HAP-1 (cell line): ENCODE results near the gene PLD1.

Experiments
- DNase-seq, 2 experiments: peaks; one replicate each; pipeline ENCODE4 v3.0.0-alpha.2; 2016 to 2020; ENCODE audit warnings: low spot score in 2 of 2
- H3K27me3 ChIP-seq: fragments of 250-450 bp; sonication (Bioruptor Pico); 2 replicates; pipeline ENCODE4 v1.5.1; 2020; ENCODE audit warnings: low read depth, mild to moderate bottlenecking, moderate library complexity
- H3K36me3 ChIP-seq: fragments of 250-450 bp; sonication (Bioruptor Pico); replicated peaks from 2 replicates; pipeline ENCODE4 v1.5.1; 2020; ENCODE audit warnings: mild to moderate bottlenecking
- H3K4me1 ChIP-seq: fragments of 250-450 bp; sonication (Bioruptor Pico); 2 replicates; pipeline ENCODE4 v1.5.1; 2020; ENCODE audit warnings: mild to moderate bottlenecking
- H3K4me3 ChIP-seq: fragments of 250-450 bp; sonication (Bioruptor Pico); 2 replicates; pipeline ENCODE4 v1.5.1; 2020; ENCODE audit warnings: mild to moderate bottlenecking, moderate library complexity
- H3K9me3 ChIP-seq: fragments of 250-450 bp; sonication (Bioruptor Pico); 2 replicates; pipeline ENCODE4 v1.5.1; 2020; ENCODE audit warnings: mild to moderate bottlenecking, moderate library complexity
- in situ Hi-C: fragments of 300-500 bp; cut with MboI; formaldehyde crosslinking; loops from 3 replicates; pipeline ENCODE4 v1.14.3; 2020; ENCODE audit warnings: low sequenced_read_pairs, inconsistent platforms, mixed read lengths

The PLD1 gene

DNA sequence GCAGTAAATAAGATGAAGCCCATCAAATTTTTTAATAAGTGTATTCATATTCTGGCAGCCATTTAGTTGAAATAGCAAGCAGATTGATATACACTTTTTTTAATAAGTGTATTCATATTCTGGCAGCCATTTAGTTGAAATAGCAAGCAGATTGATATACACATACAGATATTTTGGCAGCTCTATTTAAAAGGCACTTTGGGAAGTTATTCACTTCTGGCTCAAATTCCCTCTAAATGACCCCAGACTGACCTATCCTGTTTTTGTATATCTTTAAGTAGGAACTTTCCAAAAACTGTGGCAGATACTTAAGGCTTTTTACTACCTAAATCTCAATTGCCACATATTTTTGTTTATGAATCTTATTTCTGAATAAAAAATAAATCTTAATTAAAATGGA, 122.3 kb downstream of the PLD1 start:
- H3K4me3 ChIP-seq, result no peak overlapping the region
- in situ Hi-C loops, result no loop called here
- no peaks in the 10 kb centered on the region for H3K36me3 ChIP-seq
- no peak for DNase-seq
- no peaks in the 10 kb centered on the region for H3K9me3 ChIP-seq
- no peaks in the 10 kb centered on the region for H3K4me1 ChIP-seq
- H3K27me3 ChIP-seq, result no peaks in the 10 kb centered on the region

DNA sequence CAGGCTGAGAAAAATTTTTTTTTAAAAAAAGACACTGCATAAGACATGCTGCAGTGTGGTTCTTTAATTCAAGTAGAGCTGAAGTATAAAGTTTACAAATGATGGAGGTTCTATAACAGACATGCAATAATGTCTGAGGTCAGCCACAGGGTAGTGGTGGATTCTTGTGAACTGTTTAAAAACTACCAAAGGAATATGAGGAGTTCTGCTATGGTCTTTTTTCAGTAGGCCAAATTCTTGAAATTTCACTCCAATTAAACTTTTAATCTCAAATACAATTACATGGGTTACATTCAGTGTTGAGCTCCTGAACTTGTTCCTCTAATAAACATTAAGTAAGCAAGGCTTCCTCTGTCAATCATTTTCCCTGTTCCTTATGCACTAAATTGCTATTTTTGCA, 122.7 kb downstream of the PLD1 start:
- Histone ChIP-seq H3K4me3 (no peak overlapping the region), H3K27me3 (no peaks in the 10 kb centered on the region), H3K4me1 (no peaks in the 10 kb centered on the region), H3K36me3 (no peaks in the 10 kb centered on the region), H3K9me3 (no peaks in the 10 kb centered on the region)
- in situ Hi-C loops, result no loop called here
- DNase-seq, result no peak

- H3K9me3 ChIP-seq, result no peaks in the 10 kb centered on the region
- H3K4me3 ChIP-seq, result no peak overlapping the region
- no peaks in the 10 kb centered on the region for H3K27me3 ChIP-seq
- H3K36me3 ChIP-seq, result no peaks in the 10 kb centered on the region
- DNase-seq, result no peak
- in situ Hi-C loops, result no loop called here
- H3K4me1 ChIP-seq, result no peaks in the 10 kb centered on the region
These were observed 123.2 kb downstream of the PLD1 start for GRCh38 chr3:171687064-171687463.

DNA sequence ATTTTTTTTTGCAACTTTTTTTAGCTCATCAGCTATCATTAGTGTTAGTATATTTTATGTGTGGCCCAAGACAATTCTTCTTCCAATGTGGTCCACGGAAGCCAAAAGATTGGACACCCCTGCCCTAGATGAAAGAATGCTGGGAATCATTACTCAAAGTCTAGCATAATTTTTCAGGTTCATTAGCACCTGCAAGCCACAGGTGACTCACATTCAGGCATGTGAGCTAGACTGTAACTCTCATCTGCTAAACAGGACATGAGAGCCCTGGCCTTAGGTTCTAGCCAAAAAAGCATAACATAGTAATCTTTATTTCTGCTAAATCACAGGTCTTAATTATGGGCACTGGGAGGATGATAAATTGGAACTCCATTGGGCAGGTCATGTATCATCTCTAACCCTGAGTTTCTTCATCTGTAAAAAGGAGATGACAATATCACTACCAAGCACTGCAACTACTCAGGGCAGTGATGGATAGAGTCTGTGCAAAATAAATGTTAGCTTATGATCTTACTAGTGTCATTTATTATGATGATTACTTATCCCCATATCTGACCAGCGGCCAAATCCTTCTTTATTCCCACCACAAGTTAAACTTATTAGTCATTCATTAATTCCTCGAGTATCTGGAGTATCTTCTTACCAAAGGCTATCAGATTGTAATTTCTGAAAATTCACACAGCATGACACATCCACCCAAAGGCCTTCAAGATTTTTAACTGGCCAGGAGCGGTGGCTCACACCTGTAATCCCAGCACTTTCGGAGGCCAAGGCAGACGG, 125.0 kb downstream of the PLD1 start:
- H3K4me3 ChIP-seq, result no peak overlapping the region
- no peaks in the 10 kb centered on the region for H3K27me3 ChIP-seq
- no peaks in the 10 kb centered on the region for H3K36me3 ChIP-seq
- H3K4me1 ChIP-seq, result no peaks in the 10 kb centered on the region
- no peaks in the 10 kb centered on the region for H3K9me3 ChIP-seq
- in situ Hi-C loops, result no loop called here
- DNase-seq, result no peak

DNA sequence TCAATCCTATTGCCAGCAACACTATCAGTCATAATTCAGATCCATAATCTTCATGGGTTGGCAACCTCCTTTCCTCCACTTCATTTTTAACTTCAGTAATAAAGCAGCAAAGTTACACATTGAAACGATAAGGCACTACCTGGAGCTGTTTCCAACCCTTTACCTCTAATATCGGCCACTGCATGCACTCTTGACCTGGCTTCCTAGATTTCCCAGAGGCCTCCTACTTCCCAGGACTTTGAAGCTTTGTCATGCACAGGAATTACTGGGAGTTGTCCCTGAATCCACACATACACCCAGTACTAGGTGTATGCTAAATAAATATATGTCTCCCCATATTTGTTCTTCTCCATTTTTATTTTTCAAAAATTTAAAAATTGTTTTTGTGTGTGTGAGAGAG, 126.1 kb downstream of the PLD1 start:
- Histone ChIP-seq H3K4me3 (no peak overlapping the region), H3K36me3 (no peaks in the 10 kb centered on the region), H3K27me3 (no peaks in the 10 kb centered on the region), H3K9me3 (no peaks in the 10 kb centered on the region), H3K4me1 (no peaks in the 10 kb centered on the region)
- in situ Hi-C loops, result no loop called here
- DNase-seq, result no peak

- DNase-seq, result no peak
- Histone ChIP-seq H3K36me3 (no peaks in the 10 kb centered on the region), H3K4me3 (no peak overlapping the region), H3K9me3 (no peaks in the 10 kb centered on the region), H3K27me3 (no peaks in the 10 kb centered on the region), H3K4me1 (no peaks in the 10 kb centered on the region)
- in situ Hi-C loops, result no loop called here
These were observed 127.5 kb downstream of the PLD1 start for GRCh38 chr3:171682743-171683142.

DNA sequence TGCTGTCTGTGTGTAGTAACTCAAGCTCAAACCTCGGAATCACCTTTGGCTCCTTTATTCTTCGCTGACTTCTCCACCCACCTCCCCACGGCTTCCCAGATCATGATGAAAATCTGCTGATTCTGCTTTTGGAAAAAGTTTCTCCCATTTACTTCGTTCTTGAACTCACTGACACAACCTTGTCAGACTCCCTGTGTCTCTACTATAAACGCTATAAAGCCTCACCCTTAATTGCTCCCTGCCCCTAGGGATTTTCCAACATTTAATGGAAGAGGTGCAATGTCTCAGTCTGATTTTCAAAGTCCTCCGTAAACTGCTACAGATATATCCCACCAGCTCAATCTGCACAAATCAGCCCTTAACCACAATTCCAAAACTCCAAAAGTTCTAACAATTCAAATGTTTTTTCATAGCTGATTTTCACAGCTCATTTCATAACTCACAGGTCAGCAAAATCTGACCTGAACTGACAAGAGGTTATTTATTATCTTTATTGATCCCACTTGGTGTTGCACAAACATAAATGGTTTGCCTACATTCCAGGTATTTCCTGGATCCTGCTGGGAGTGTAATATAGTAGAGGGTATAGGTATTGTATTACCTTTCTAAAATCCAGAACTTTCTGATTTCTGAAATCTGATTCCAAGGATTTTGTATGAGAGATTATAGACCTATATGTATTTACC, 129.4 kb downstream of the PLD1 start:
- Histone ChIP-seq H3K36me3 (no peaks in the 10 kb centered on the region), H3K4me1 (no peaks in the 10 kb centered on the region), H3K4me3 (no peak overlapping the region), H3K9me3 (no peaks in the 10 kb centered on the region), H3K27me3 (no peaks in the 10 kb centered on the region)
- in situ Hi-C loops, result no loop called here
- no peak for DNase-seq

DNA sequence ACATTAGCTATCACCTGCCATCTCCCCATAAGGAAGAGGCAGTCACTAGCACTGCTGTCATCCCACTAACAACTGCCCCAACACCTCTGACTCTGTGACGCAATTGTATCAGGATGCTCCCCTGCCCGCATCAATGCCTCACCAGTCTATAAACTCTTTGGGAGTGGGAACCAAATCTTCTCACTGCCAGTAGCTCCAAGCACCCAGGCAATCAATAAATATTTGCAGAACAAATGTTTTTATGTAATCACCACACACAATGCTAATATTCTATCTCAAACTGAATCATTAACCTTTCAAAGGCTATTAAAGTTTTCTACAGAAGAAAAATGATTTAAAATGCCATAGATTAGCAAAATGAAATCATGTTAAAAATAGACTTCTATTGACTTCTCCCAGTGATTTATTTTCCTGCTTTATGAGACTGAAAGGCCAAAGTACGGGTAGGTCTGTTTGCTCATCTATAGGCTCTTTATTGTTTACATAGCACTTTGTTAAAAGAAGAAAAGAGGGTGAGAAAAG, 131.3 kb downstream of the PLD1 start:
- Histone ChIP-seq H3K4me1 (no peaks in the 10 kb centered on the region), H3K4me3 (no peak overlapping the region), H3K36me3 (no peaks in the 10 kb centered on the region), H3K27me3 (no peaks in the 10 kb centered on the region), H3K9me3 (no peaks in the 10 kb centered on the region)
- in situ Hi-C loops, result no loop called here
- DNase-seq, result no peak

- no peaks in the 10 kb centered on the region for H3K4me1 ChIP-seq
- H3K9me3 ChIP-seq, result no peaks in the 10 kb centered on the region
- H3K36me3 ChIP-seq, result no peaks in the 10 kb centered on the region
- no peak overlapping the region for H3K4me3 ChIP-seq
- DNase-seq, result no peak
- in situ Hi-C loops, result no loop called here
- no peaks in the 10 kb centered on the region for H3K27me3 ChIP-seq
These were observed 132.6 kb downstream of the PLD1 start for GRCh38 chr3:171677706-171678105.

GRCh38 chr3:171676601-171677175, 133.6 kb downstream of the PLD1 start:
- Histone ChIP-seq H3K9me3 (no peaks in the 10 kb centered on the region), H3K27me3 (no peaks in the 10 kb centered on the region), H3K4me3 (no peak overlapping the region), H3K4me1 (no peaks in the 10 kb centered on the region), H3K36me3 (no peaks in the 10 kb centered on the region)
- no peak for DNase-seq
- in situ Hi-C loops, result no loop called here

DNA sequence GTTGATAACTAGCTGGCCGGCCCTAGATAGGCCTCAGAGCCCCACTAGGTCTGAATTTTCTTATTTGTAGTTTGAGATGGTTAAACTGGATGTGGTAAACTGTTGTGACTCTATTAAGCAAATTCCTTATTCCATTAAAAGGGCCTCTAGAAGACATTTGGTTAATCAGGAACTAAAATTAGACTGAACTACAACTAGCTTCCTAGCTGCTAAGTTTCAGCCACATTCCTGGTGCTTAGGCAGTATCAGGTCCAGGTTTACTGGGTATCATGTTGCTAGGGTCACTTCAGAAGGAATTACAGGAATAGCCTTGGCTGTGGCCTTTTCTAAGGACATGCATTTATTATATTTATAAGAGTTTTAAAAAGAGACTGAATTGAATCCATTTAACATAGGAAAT, 136.3 kb downstream of the PLD1 start:
- no peaks in the 10 kb centered on the region for H3K27me3 ChIP-seq
- H3K9me3 ChIP-seq, result no peaks in the 10 kb centered on the region
- no peak overlapping the region for H3K4me3 ChIP-seq
- H3K36me3 ChIP-seq, result no peaks in the 10 kb centered on the region
- in situ Hi-C loops, result no loop called here
- no peaks in the 10 kb centered on the region for H3K4me1 ChIP-seq
- no peak for DNase-seq

GRCh38 chr3:171672538-171672937, 137.7 kb downstream of the PLD1 start:
- H3K36me3 ChIP-seq, result no peaks in the 10 kb centered on the region
- H3K9me3 ChIP-seq, result no peaks in the 10 kb centered on the region
- DNase-seq, result no peak
- in situ Hi-C loops, result no loop called here
- H3K27me3 ChIP-seq, result no peaks in the 10 kb centered on the region
- H3K4me3 ChIP-seq, result no peak overlapping the region
- no peaks in the 10 kb centered on the region for H3K4me1 ChIP-seq

GRCh38 chr3:171672124-171672523, 138.2 kb downstream of the PLD1 start:
- Histone ChIP-seq H3K9me3 (no peaks in the 10 kb centered on the region), H3K36me3 (no peaks in the 10 kb centered on the region), H3K4me3 (no peak overlapping the region), H3K27me3 (no peaks in the 10 kb centered on the region), H3K4me1 (no peaks in the 10 kb centered on the region)
- no peak for DNase-seq
- in situ Hi-C loops, result no loop called here

- no peaks in the 10 kb centered on the region for H3K36me3 ChIP-seq
These were observed 138.6 kb downstream of the PLD1 start for GRCh38 chr3:171671709-171672108.

More at GRCh38 chr3:171671709-171672108, 138.6 kb downstream of the PLD1 start:
- in situ Hi-C loops, result no loop called here
- DNase-seq, result no peak
- Histone ChIP-seq H3K4me1 (no peaks in the 10 kb centered on the region), H3K27me3 (no peaks in the 10 kb centered on the region), H3K4me3 (no peak overlapping the region), H3K9me3 (no peaks in the 10 kb centered on the region)
